Esophagus muscularis mucosa (tissue), 4 donors: ENCODE results near the gene ATF6.

Source experiments
- EP300 ChIP-seq: sonication (generic); formaldehyde crosslinking; IDR thresholded peaks from one replicate; pipeline ENCODE4 v1.6.1; 2017; ENCODE audit warnings: antibody characterized with exemption
- POLR2A ChIP-seq: fragments of 450-650 bp; IDR thresholded peaks from one replicate; pipeline ENCODE4 v1.6.1; 2017; ENCODE audit warnings: antibody characterized with exemption, moderate library complexity, mild to moderate bottlenecking, low read depth
- POLR2AphosphoS5 ChIP-seq, 2 donors: sonication (generic); formaldehyde crosslinking; IDR thresholded peaks; one replicate each; pipeline ENCODE4 v1.6.1; 2017; ENCODE audit warnings: antibody characterized with exemption in 2 of 2
- TF ChIP-seq, protein P1 (sequence below), 3 experiments: fragments of 200-600 bp in 2 of 3; fragments of 450-650 bp in 1 of 3; sonication (generic) in 2 of 3; IDR thresholded peaks; one replicate each; pipeline ENCODE4 v1.5.1; 2017 to 2019; ENCODE audit warnings: antibody characterized with exemption in 3 of 3, mild to moderate bottlenecking in 2 of 3, moderate library complexity in 1 of 3

- TF ChIP-seq, protein P1, sequence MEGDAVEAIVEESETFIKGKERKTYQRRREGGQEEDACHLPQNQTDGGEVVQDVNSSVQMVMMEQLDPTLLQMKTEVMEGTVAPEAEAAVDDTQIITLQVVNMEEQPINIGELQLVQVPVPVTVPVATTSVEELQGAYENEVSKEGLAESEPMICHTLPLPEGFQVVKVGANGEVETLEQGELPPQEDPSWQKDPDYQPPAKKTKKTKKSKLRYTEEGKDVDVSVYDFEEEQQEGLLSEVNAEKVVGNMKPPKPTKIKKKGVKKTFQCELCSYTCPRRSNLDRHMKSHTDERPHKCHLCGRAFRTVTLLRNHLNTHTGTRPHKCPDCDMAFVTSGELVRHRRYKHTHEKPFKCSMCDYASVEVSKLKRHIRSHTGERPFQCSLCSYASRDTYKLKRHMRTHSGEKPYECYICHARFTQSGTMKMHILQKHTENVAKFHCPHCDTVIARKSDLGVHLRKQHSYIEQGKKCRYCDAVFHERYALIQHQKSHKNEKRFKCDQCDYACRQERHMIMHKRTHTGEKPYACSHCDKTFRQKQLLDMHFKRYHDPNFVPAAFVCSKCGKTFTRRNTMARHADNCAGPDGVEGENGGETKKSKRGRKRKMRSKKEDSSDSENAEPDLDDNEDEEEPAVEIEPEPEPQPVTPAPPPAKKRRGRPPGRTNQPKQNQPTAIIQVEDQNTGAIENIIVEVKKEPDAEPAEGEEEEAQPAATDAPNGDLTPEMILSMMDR (IDR thresholded peaks at IDR 0.05) = no peak
- no peak for TF ChIP-seq POLR2AphosphoS5 (IDR thresholded peaks at IDR 0.05)
- TF ChIP-seq POLR2A = no peak
- no peak for TF ChIP-seq EP300
These were observed 92.2 kb downstream of the ATF6 start for GRCh38 chr1:161858271-161858670.
